Thymus (tissue), 11 donors: ENCODE data around the gene MAP7. TPM values are rescaled to one million over a fixed set of nuclear protein-coding genes. Genes with fewer than 3 reads are reported as not detected.
"Not testable (repeated sequence)": the region's sequence is repeated elsewhere in the genome, so short reads cannot be mapped to it uniquely, and the experiment has no call there.

Source experiments
- DNase-seq, 9 donors: peaks; one replicate each; pipeline ENCODE4 v3.0.0-alpha.2; 2013; ENCODE audit warnings: low spot score in 9 of 9, low read depth in 6 of 9, missing footprints in 1 of 9
- H3K27ac ChIP-seq, 2 donors: one replicate each; pipeline ENCODE4 v1.5.1; 2013; ENCODE audit warnings: control low read depth in 1 of 2, low read depth in 1 of 2, low read length in 1 of 2, mild to moderate bottlenecking in 1 of 2, moderate library complexity in 1 of 2
- H3K27me3 ChIP-seq, 2 donors: one replicate each; pipeline ENCODE4 v1.5.1; 2013; ENCODE audit warnings: low read length in 1 of 2; ENCODE audit not compliant: control insufficient read depth in 2 of 2, insufficient read depth in 1 of 2
- H3K36me3 ChIP-seq, 2 donors: one replicate each; pipeline ENCODE4 v1.5.1; 2013; ENCODE audit warnings: low read length in 1 of 2, mild to moderate bottlenecking in 1 of 2, moderate library complexity in 1 of 2; ENCODE audit not compliant: control insufficient read depth in 2 of 2, insufficient read depth in 2 of 2
- H3K4me1 ChIP-seq, 2 donors: one replicate each; pipeline ENCODE4 v1.5.1; 2013; ENCODE audit warnings: low read length in 2 of 2; ENCODE audit not compliant: control insufficient read depth in 2 of 2, insufficient read depth in 2 of 2
- H3K4me3 ChIP-seq, 2 donors: one replicate each; pipeline ENCODE4 v1.5.1; 2013; ENCODE audit warnings: low read length in 2 of 2, control low read depth in 1 of 2, mild to moderate bottlenecking in 1 of 2
- H3K9me3 ChIP-seq, 2 donors: one replicate each; pipeline ENCODE4 v1.5.1; 2013; ENCODE audit warnings: low read length in 1 of 2, mild to moderate bottlenecking in 1 of 2; ENCODE audit not compliant: control insufficient read depth in 2 of 2, insufficient read depth in 1 of 2
- WGBS: extraction: QIAGEN DNeasy Blood & Tissue Kit; methylation state at CpG from one replicate; pipeline ENCODE4 v1.1.7; 2013; 5-methylcytosine and 5-hydroxymethylcytosine counted together
- polyA plus RNA-seq: library from polyadenylated mRNA; stranded (reverse); fragments of 200-250 nt; gene quantifications from one replicate; pipeline ENCODE4 v1.2.3, GENCODE V29; 2013
- total RNA-seq: library from RNA; stranded (reverse); fragments of 120-200 nt; gene quantifications from one replicate; pipeline ENCODE4 v1.2.4, GENCODE V29; 2013
- donor health status: healthy.

The MAP7 gene
- total and polyA plus RNA-seq, 2 donors: 2.5 to 7.8 TPM

- no peaks in the 10 kb centered on the region for H3K4me1 ChIP-seq
- H3K27ac ChIP-seq: no peak overlapping the region
- no peaks in the 10 kb centered on the region for H3K36me3 ChIP-seq
- WGBS: 100% methylated on average over 1 of the region's 1 CpG
- H3K27me3 ChIP-seq: no peaks in the 10 kb centered on the region
- no peak overlapping the region for H3K4me3 ChIP-seq
- no peak for DNase-seq
- no peaks in the 10 kb centered on the region for H3K9me3 ChIP-seq
Observed at GRCh38 chr6:136508725-136509392, 41.4 kb downstream of the MAP7 start.

DNA sequence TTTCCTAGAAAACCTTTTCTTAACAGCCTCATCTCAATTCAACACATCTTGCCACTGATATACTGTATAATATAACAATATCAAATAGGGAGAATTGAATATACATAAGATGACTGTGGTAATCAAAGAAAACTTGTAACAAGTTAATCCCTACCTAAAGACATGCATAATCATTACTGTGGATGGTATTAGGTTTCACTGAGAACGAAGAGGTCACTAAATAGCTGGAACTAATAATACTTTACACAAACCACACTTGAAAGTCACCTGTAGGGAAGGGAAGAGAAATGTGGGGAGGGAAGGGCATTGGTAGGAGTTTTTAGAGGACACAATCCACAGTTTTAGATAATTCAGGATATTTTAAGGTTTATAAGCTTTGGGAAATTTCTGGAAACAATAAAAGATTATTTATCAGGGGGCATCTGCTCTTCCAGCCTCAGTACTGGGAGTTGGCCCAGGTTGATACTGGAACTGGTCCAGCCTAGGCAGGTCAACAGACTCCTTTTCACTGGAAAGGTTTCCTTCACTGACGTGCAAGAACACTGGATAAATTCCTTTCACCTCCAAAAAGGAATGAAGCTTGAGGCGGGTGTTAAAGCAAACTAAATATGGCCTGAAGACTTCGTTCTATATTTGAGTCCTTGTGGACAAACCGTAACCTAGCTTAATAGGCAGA, 44.0 kb downstream of the MAP7 start:
- H3K27me3 ChIP-seq: no peaks in the 10 kb centered on the region
- no peaks in the 10 kb centered on the region for H3K9me3 ChIP-seq
- no peaks in the 10 kb centered on the region for H3K36me3 ChIP-seq
- no peaks in the 10 kb centered on the region for H3K4me1 ChIP-seq
- H3K4me3 ChIP-seq: no peak overlapping the region
- H3K27ac ChIP-seq: no peak overlapping the region
- 99% methylated on average over 5 of the region's 5 CpGs for WGBS
- DNase-seq: no peak

DNA sequence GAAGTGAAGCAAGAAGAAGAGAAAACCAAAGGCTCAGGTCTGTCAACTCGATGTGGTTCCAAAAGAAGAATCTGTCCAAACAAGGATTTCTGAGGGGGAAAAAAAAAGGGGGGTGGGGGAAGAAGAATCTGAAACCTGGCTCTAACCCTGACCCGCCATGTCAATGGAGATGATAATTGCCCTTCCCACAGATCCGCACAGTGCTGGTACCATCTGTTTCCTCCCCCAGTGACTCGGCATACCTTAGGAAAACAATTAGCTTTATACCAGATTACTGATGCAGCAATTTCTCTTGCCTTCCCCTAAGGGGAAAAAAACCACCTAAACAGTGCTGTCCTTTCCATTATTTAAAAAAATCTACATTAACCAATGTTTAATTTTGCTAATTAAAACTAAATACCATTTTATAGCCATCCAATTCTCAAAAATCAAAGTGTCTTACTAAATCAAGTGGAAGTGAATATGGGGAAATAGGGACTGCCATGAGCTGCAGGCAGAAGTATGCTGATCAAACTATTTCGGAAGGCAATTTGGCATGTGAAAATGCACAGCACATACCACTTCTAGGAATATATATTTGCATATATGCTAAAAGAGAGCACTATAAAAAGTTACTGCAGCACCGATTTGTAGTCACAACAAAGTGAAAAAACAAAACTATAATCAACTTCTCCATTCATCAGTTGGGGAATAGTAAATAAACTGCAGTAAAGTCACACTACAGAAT, 46.8 kb downstream of the MAP7 start:
- H3K27me3 ChIP-seq: no peaks in the 10 kb centered on the region
- H3K36me3 ChIP-seq: no peaks in the 10 kb centered on the region
- WGBS: 45% methylated on average over 6 of the region's 6 CpGs
- no peak overlapping the region for H3K27ac ChIP-seq
- no peaks in the 10 kb centered on the region for H3K9me3 ChIP-seq
- H3K4me1 ChIP-seq: no peaks in the 10 kb centered on the region
- no peak overlapping the region for H3K4me3 ChIP-seq
- DNase-seq: no peak

GRCh38 chr6:136502786-136503185, 47.4 kb downstream of the MAP7 start:
- no peaks in the 10 kb centered on the region for H3K27me3 ChIP-seq
- H3K4me3 ChIP-seq: no peak overlapping the region
- no peak for DNase-seq
- H3K4me1 ChIP-seq: no peaks in the 10 kb centered on the region
- H3K36me3 ChIP-seq: no peaks in the 10 kb centered on the region
- no peak overlapping the region for H3K27ac ChIP-seq
- no peaks in the 10 kb centered on the region for H3K9me3 ChIP-seq

- no peaks in the 10 kb centered on the region for H3K4me1 ChIP-seq
- H3K4me3 ChIP-seq: no peak overlapping the region
- 84% methylated on average over 2 of the region's 2 CpGs for WGBS
- H3K9me3 ChIP-seq: no peaks in the 10 kb centered on the region
- no peak for DNase-seq
- no peak overlapping the region for H3K27ac ChIP-seq
- H3K27me3 ChIP-seq: no peaks in the 10 kb centered on the region
- no peaks in the 10 kb centered on the region for H3K36me3 ChIP-seq
Observed at GRCh38 chr6:136501514-136501913, 48.7 kb downstream of the MAP7 start.

DNA sequence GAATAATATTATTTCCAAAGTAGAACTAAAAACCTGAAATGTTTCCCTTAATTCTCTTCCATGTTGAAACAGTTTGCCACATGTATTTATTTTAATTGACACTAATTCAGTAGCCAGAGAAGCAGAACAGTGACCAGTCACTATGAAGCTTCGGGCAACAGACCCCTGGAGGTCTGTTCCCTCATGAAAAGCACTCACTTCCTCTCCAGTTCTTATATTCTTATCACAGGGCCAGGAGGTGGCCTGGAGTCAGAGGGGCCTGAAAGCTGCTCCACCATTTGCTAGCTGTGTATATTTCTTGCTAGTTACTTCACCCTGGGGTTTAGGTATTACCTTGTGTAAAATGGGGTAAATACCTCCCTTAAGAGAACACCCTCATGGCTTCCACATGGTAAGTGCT, 49.1 kb downstream of the MAP7 start:
- Histone ChIP-seq H3K4me3 (no peak overlapping the region), H3K27me3 (no peaks in the 10 kb centered on the region), H3K9me3 (no peaks in the 10 kb centered on the region), H3K36me3 (no peaks in the 10 kb centered on the region), H3K4me1 (no peaks in the 10 kb centered on the region), H3K27ac (no peak overlapping the region)
- WGBS: 68% methylated on average over 1 of the region's 1 CpG
- no peak for DNase-seq

GRCh38 chr6:136500414-136500813, 49.8 kb downstream of the MAP7 start:
- Histone ChIP-seq H3K4me3 (no peak overlapping the region), H3K9me3 (no peaks in the 10 kb centered on the region), H3K27me3 (no peaks in the 10 kb centered on the region), H3K4me1 (no peaks in the 10 kb centered on the region), H3K36me3 (no peaks in the 10 kb centered on the region), H3K27ac (no peak overlapping the region)
- 96% methylated on average over 5 of the region's 5 CpGs for WGBS
- no peak for DNase-seq

GRCh38 chr6:136499370-136499769, 50.9 kb downstream of the MAP7 start:
- Histone ChIP-seq H3K27ac (no peak overlapping the region), H3K27me3 (no peaks in the 10 kb centered on the region), H3K9me3 (no peaks in the 10 kb centered on the region), H3K4me3 (no peak overlapping the region), H3K4me1 (no peaks in the 10 kb centered on the region), H3K36me3 (no peaks in the 10 kb centered on the region)
- DNase-seq: no peak
- 85% methylated on average over 3 of the region's 3 CpGs for WGBS

GRCh38 chr6:136496449-136496848, 53.8 kb downstream of the MAP7 start:
- not testable (repeated sequence) for H3K27me3 ChIP-seq

More at GRCh38 chr6:136496449-136496848, 53.8 kb downstream of the MAP7 start:
- H3K36me3 ChIP-seq, H3K4me1 ChIP-seq, H3K4me3 ChIP-seq, H3K9me3 ChIP-seq, DNase-seq, H3K27ac ChIP-seq: not testable (repeated sequence)
- 98% methylated on average over 2 of the region's 2 CpGs for WGBS
